ENCODE results near the gene EMP1. TPM values are rescaled to one million over a fixed set of nuclear protein-coding genes. Genes with fewer than 3 reads are reported as not detected.

EMP1 gene
- total RNA-seq, 4 donors from 2014 or later: 48.9 to 345 (median 163) TPM

- DNase-seq: no peak
- Histone ChIP-seq H3K36me3 (no peaks in the 10 kb centered on the region), H3K27me3 (no peaks in the 10 kb centered on the region), H3K4me1 (no peaks in the 10 kb centered on the region), H3K27ac (peak overlapping the region in 1 of 2 donors; percentile 37), H3K4me3 (no peak overlapping the region), H3K9me3 (no peaks in the 10 kb centered on the region)
- TF ChIP-seq POLR2A (IDR thresholded peaks at IDR 0.05) (no peak), CTCF (IDR thresholded peaks at IDR 0.05) (no peak)
- intact Hi-C loops (cut with DNase I; ENCODE audit: low total_unique reads): no loop called here
Observed at GRCh38 chr12:13152756-13153155, 43.8 kb upstream of the EMP1 start.

- Histone ChIP-seq H3K27ac (no peak overlapping the region), H3K36me3 (no peaks in the 10 kb centered on the region), H3K4me1 (no peaks in the 10 kb centered on the region), H3K9me3 (no peaks in the 10 kb centered on the region), H3K4me3 (no peak overlapping the region), H3K27me3 (no peaks in the 10 kb centered on the region)
- TF ChIP-seq POLR2A (IDR thresholded peaks at IDR 0.05) (no peak), CTCF (IDR thresholded peaks at IDR 0.05) (no peak)
- no peak for DNase-seq
- intact Hi-C loops (cut with DNase I; ENCODE audit: low total_unique reads): no loop called here
Observed at GRCh38 chr12:13153180-13153579, 43.3 kb upstream of the EMP1 start.

GRCh38 chr12:13154027-13154538 is 42.4 kb upstream of the EMP1 start:
- H3K27ac ChIP-seq: peak overlapping the region in 1 of 2 donors; percentile 5
- H3K4me1 ChIP-seq: no peaks in the 10 kb centered on the region
- no peak for DNase-seq
- no peak overlapping the region for H3K4me3 ChIP-seq
- H3K27me3 ChIP-seq: no peaks in the 10 kb centered on the region
- no peak for TF ChIP-seq CTCF (IDR thresholded peaks at IDR 0.05)
- TF ChIP-seq POLR2A (IDR thresholded peaks at IDR 0.05): no peak
- H3K9me3 ChIP-seq: no peaks in the 10 kb centered on the region
- H3K36me3 ChIP-seq: no peaks in the 10 kb centered on the region
- intact Hi-C loops (cut with DNase I; ENCODE audit: low total_unique reads): no loop called here

GRCh38 chr12:13154831-13155230 is 41.7 kb upstream of the EMP1 start:
- no peaks in the 10 kb centered on the region for H3K9me3 ChIP-seq
- H3K27ac ChIP-seq: peak overlapping the region in 1 of 2 donors; percentile 5
- intact Hi-C loops (cut with DNase I; ENCODE audit: low total_unique reads): no loop called here
- no peaks in the 10 kb centered on the region for H3K27me3 ChIP-seq
- TF ChIP-seq POLR2A (IDR thresholded peaks at IDR 0.05): no peak
- TF ChIP-seq CTCF (IDR thresholded peaks at IDR 0.05): no peak
- DNase-seq: no peak
- no peaks in the 10 kb centered on the region for H3K36me3 ChIP-seq
- H3K4me3 ChIP-seq: no peak overlapping the region
- H3K4me1 ChIP-seq: no peaks in the 10 kb centered on the region

GRCh38 chr12:13156277-13156676 is 40.2 kb upstream of the EMP1 start:
- TF ChIP-seq POLR2A (IDR thresholded peaks at IDR 0.05): no peak
- TF ChIP-seq CTCF (IDR thresholded peaks at IDR 0.05): no peak
- intact Hi-C loops (cut with DNase I; ENCODE audit: low total_unique reads): no loop called here
- Histone ChIP-seq H3K36me3 (no peaks in the 10 kb centered on the region), H3K9me3 (no peaks in the 10 kb centered on the region), H3K4me3 (no peak overlapping the region), H3K4me1 (no peaks in the 10 kb centered on the region), H3K27ac (no peak overlapping the region), H3K27me3 (no peaks in the 10 kb centered on the region)
- no peak for DNase-seq
